Osteocyte (in vitro differentiated cells): ENCODE measurements around the gene CHRNE. TPM values are rescaled to one million over a fixed set of nuclear protein-coding genes. Genes with fewer than 3 reads are reported as not detected.
"Not testable (repeated sequence)": the region's sequence is repeated elsewhere in the genome, so short reads cannot be mapped to it uniquely, and the experiment has no call there.

ENCODE experiments used
- DNase-seq: peaks from one replicate; pipeline ENCODE4 v3.0.0; 2021; ENCODE audit warnings: mixed read lengths; ENCODE audit not compliant: unreplicated experiment; ENCODE audit errors: extremely low spot score
- H3K27ac Mint-ChIP-seq: one replicate; pipeline ENCODE4 v1.8.0; 2021; ENCODE audit warnings: mild to moderate bottlenecking, mixed read lengths; ENCODE audit not compliant: unreplicated experiment
- H3K27me3 Mint-ChIP-seq: one replicate; pipeline ENCODE4 v1.8.0; 2021; ENCODE audit warnings: mixed read lengths; ENCODE audit not compliant: unreplicated experiment
- H3K36me3 Mint-ChIP-seq: one replicate; pipeline ENCODE4 v1.8.0; 2021; ENCODE audit warnings: mixed read lengths; ENCODE audit not compliant: unreplicated experiment
- H3K4me1 Mint-ChIP-seq: one replicate; pipeline ENCODE4 v1.8.0; 2021; ENCODE audit warnings: mixed read lengths; ENCODE audit not compliant: unreplicated experiment
- H3K4me3 Mint-ChIP-seq: one replicate; pipeline ENCODE4 v1.8.0; 2021; ENCODE audit warnings: mild to moderate bottlenecking, moderate library complexity, mixed read lengths; ENCODE audit not compliant: unreplicated experiment
- H3K9me3 Mint-ChIP-seq: one replicate; pipeline ENCODE4 v1.8.0; 2021; ENCODE audit warnings: mixed read lengths; ENCODE audit not compliant: unreplicated experiment
- CTCF ChIP-seq: fragments of 200-600 bp; sonication (generic); IDR thresholded peaks from 2 replicates; pipeline ENCODE4 v1.5.0; 2021; ENCODE audit warnings: antibody characterized with exemption, mild to moderate bottlenecking, moderate library complexity
- total RNA-seq: library from RNA; stranded (reverse); gene quantifications from 2 replicates; pipeline ENCODE4 v1.2.1, GENCODE V29; 2021

The CHRNE gene
- total RNA-seq, 1 donor from 2014 or later: 0.27 TPM

GRCh38 chr17:4861052-4861451 lies 41.8 kb downstream of the CHRNE start:
- Mint-ChIP-seq H3K9me3 (no peaks in the 10 kb centered on the region), H3K4me3 (no peak overlapping the region), H3K4me1 (peaks cover 24% of the 10 kb centered on the region), H3K27me3 (no peaks in the 10 kb centered on the region), H3K27ac (no peak overlapping the region), H3K36me3 (peaks cover 15% of the 10 kb centered on the region)
- DNase-seq: no peak
- no peak for TF ChIP-seq CTCF

GRCh38 chr17:4860651-4861050 lies 42.2 kb downstream of the CHRNE start:
- DNase-seq: no peak
- no peak for TF ChIP-seq CTCF
- H3K27ac Mint-ChIP-seq: no peak overlapping the region
- H3K36me3 Mint-ChIP-seq: peaks cover 17% of the 10 kb centered on the region
- H3K4me3 Mint-ChIP-seq: no peak overlapping the region
- no peaks in the 10 kb centered on the region for H3K9me3 Mint-ChIP-seq
- H3K4me1 Mint-ChIP-seq: peaks cover 24% of the 10 kb centered on the region
- no peaks in the 10 kb centered on the region for H3K27me3 Mint-ChIP-seq

GRCh38 chr17:4859816-4860625 lies 42.9 kb downstream of the CHRNE start:
- peaks cover 24% of the 10 kb centered on the region for H3K4me1 Mint-ChIP-seq
- no peaks in the 10 kb centered on the region for H3K9me3 Mint-ChIP-seq
- H3K4me3 Mint-ChIP-seq: no peak overlapping the region
- no peak for TF ChIP-seq CTCF
- no peaks in the 10 kb centered on the region for H3K27me3 Mint-ChIP-seq
- H3K27ac Mint-ChIP-seq: no peak overlapping the region
- peaks cover 17% of the 10 kb centered on the region for H3K36me3 Mint-ChIP-seq
- no peak for DNase-seq

- Mint-ChIP-seq H3K27me3 (no peaks in the 10 kb centered on the region), H3K9me3 (no peaks in the 10 kb centered on the region), H3K36me3 (peaks cover 22% of the 10 kb centered on the region), H3K27ac (peak overlapping the region; percentile 52), H3K4me1 (peaks cover 30% of the 10 kb centered on the region), H3K4me3 (no peak overlapping the region)
- DNase-seq: no peak
- no peak for TF ChIP-seq CTCF
Measured at GRCh38 chr17:4858882-4859260, 44.0 kb downstream of the CHRNE start.

- Mint-ChIP-seq H3K4me1 (peaks cover 31% of the 10 kb centered on the region), H3K4me3 (no peak overlapping the region), H3K27ac (peak overlapping the region; percentile 65), H3K27me3 (no peaks in the 10 kb centered on the region), H3K36me3 (peaks cover 23% of the 10 kb centered on the region), H3K9me3 (no peaks in the 10 kb centered on the region)
- no peak for TF ChIP-seq CTCF
- no peak for DNase-seq
Measured at GRCh38 chr17:4858068-4858881, 44.6 kb downstream of the CHRNE start.

- not testable (repeated sequence) for DNase-seq, H3K27me3 Mint-ChIP-seq, H3K4me3 Mint-ChIP-seq, H3K27ac Mint-ChIP-seq, H3K9me3 Mint-ChIP-seq
- Mint-ChIP-seq H3K36me3 (peaks cover 23% of the 10 kb centered on the region), H3K4me1 (peaks cover 33% of the 10 kb centered on the region)
Measured at GRCh38 chr17:4857347-4857746, 45.6 kb downstream of the CHRNE start.
